ENCODE measurements around the gene ASCL2. TPM values are rescaled to one million over a fixed set of nuclear protein-coding genes. Genes with fewer than 3 reads are reported as not detected.
"Not testable (repeated sequence)": the region's sequence is repeated elsewhere in the genome, so short reads cannot be mapped to it uniquely, and the experiment has no call there.

Gene ASCL2
- total RNA-seq, 1 donor from 2014 or later: not detected

GRCh38 chr11:2247496-2247895 lies 22.9 kb downstream of the ASCL2 start:
- Histone ChIP-seq H3F3A (ENCODE audit: low read depth) (peaks cover 3% of the 10 kb centered on the region), H2AFZ (replicated peaks) (no peak overlapping the region), H3K79me2 (ENCODE audit: low read depth) (no peaks in the 10 kb centered on the region), H4K20me1 (ENCODE audit: low read depth) (no peaks in the 10 kb centered on the region), H3K4me3 (no peak overlapping the region), H3K27ac (no peak overlapping the region), H3K36me3 (no peaks in the 10 kb centered on the region), H3K27me3 (peaks cover 39% of the 10 kb centered on the region), H3K9me3 (ENCODE audit: low read depth) (no peaks in the 10 kb centered on the region), H3K4me1 (peaks cover 6% of the 10 kb centered on the region), H3K9ac (no peak overlapping the region), H3K4me2 (no peak overlapping the region)
- no peak for DNase-seq (ENCODE audit: low spot score)
- Mint-ChIP-seq H3K9me3 (peaks cover 17% of the 10 kb centered on the region), H3K27me3 (ENCODE audit: insufficient read depth, low read depth) (peaks cover 6% of the 10 kb centered on the region), H3K4me3 (no peak overlapping the region), H3K4me1 (peaks cover 15% of the 10 kb centered on the region), H3K27ac (no peak overlapping the region), H3K36me3 (no peaks in the 10 kb centered on the region)
- TF ChIP-seq EZH2phosphoT487 (IDR thresholded peaks at IDR 0.05): no peak
- no peak for TF ChIP-seq EZH2 (IDR thresholded peaks at IDR 0.05)
- TF ChIP-seq CTCF (IDR thresholded peaks at IDR 0.05): no peak

GRCh38 chr11:2240834-2241233 lies 29.6 kb downstream of the ASCL2 start:
- H3K4me3 Mint-ChIP-seq: no peak overlapping the region
- peaks cover 1% of the 10 kb centered on the region for H3K4me1 ChIP-seq
- no peaks in the 10 kb centered on the region for H3K79me2 ChIP-seq (ENCODE audit: low read depth)
- H3K36me3 ChIP-seq: no peaks in the 10 kb centered on the region
- peaks cover 8% of the 10 kb centered on the region for H3K9me3 Mint-ChIP-seq
- no peaks in the 10 kb centered on the region for H3K36me3 Mint-ChIP-seq
- H3K27ac Mint-ChIP-seq: no peak overlapping the region
- H2AFZ ChIP-seq (replicated peaks): no peak overlapping the region
- no peak overlapping the region for H3K4me2 ChIP-seq
- no peaks in the 10 kb centered on the region for H4K20me1 ChIP-seq (ENCODE audit: low read depth)
- no peaks in the 10 kb centered on the region for H3K27me3 Mint-ChIP-seq (ENCODE audit: insufficient read depth, low read depth)
- TF ChIP-seq EZH2 (IDR thresholded peaks at IDR 0.05) (no peak), CTCF (IDR thresholded peaks at IDR 0.05) (no peak), EZH2phosphoT487 (IDR thresholded peaks at IDR 0.05) (no peak)
- H3K27me3 ChIP-seq: peaks cover 51% of the 10 kb centered on the region
- H3K9me3 ChIP-seq (ENCODE audit: low read depth): no peaks in the 10 kb centered on the region
- peaks cover 4% of the 10 kb centered on the region for H3K4me1 Mint-ChIP-seq
- DNase-seq (ENCODE audit: low spot score): no peak
- H3K4me3 ChIP-seq: no peak overlapping the region
- H3K27ac ChIP-seq: no peak overlapping the region
- peaks cover 3% of the 10 kb centered on the region for H3F3A ChIP-seq (ENCODE audit: low read depth)
- no peak overlapping the region for H3K9ac ChIP-seq

- H3F3A ChIP-seq (ENCODE audit: low read depth): no peaks in the 10 kb centered on the region
- no peak overlapping the region for H3K27ac ChIP-seq
- no peaks in the 10 kb centered on the region for H3K79me2 ChIP-seq (ENCODE audit: low read depth)
- peaks cover 28% of the 10 kb centered on the region for H3K27me3 ChIP-seq
- Mint-ChIP-seq H3K27me3 (ENCODE audit: insufficient read depth, low read depth) (peaks cover 4% of the 10 kb centered on the region), H3K36me3 (no peaks in the 10 kb centered on the region), H3K4me1 (peaks cover 16% of the 10 kb centered on the region), H3K4me3 (peak overlapping the region; percentile 4), H3K9me3 (peaks cover 7% of the 10 kb centered on the region), H3K27ac (no peak overlapping the region)
- no peaks in the 10 kb centered on the region for H4K20me1 ChIP-seq (ENCODE audit: low read depth)
- no peak overlapping the region for H3K4me3 ChIP-seq
- no peak for TF ChIP-seq CTCF (IDR thresholded peaks at IDR 0.05)
- TF ChIP-seq EZH2phosphoT487 (IDR thresholded peaks at IDR 0.05): no peak
- no peak for TF ChIP-seq EZH2 (IDR thresholded peaks at IDR 0.05)
- no peaks in the 10 kb centered on the region for H3K36me3 ChIP-seq
- H3K9me3 ChIP-seq (ENCODE audit: low read depth): no peaks in the 10 kb centered on the region
- H3K9ac ChIP-seq: no peak overlapping the region
- peaks cover 20% of the 10 kb centered on the region for H3K4me1 ChIP-seq
- no peak overlapping the region for H2AFZ ChIP-seq (replicated peaks)
- no peak overlapping the region for H3K4me2 ChIP-seq
- no peak for DNase-seq (ENCODE audit: low spot score)
Observed at GRCh38 chr11:2237457-2238238, 32.7 kb downstream of the ASCL2 start.

GRCh38 chr11:2236381-2237134 lies 33.8 kb downstream of the ASCL2 start:
- not testable (repeated sequence) for H3K9ac ChIP-seq; H3K4me2 ChIP-seq; H2AFZ ChIP-seq (replicated peaks); H3K27ac ChIP-seq; DNase-seq (ENCODE audit: low spot score); H3K36me3 Mint-ChIP-seq; H3K79me2 ChIP-seq (ENCODE audit: low read depth); H3F3A ChIP-seq (ENCODE audit: low read depth); H4K20me1 ChIP-seq (ENCODE audit: low read depth); H3K9me3 ChIP-seq (ENCODE audit: low read depth); H3K36me3 ChIP-seq; H3K4me3 Mint-ChIP-seq; H3K27ac Mint-ChIP-seq; H3K27me3 Mint-ChIP-seq (ENCODE audit: insufficient read depth, low read depth); H3K4me3 ChIP-seq
- H3K9me3 Mint-ChIP-seq: peaks cover 13% of the 10 kb centered on the region
- Histone ChIP-seq H3K27me3 (peaks cover 28% of the 10 kb centered on the region), H3K4me1 (peaks cover 20% of the 10 kb centered on the region)
- peaks cover 16% of the 10 kb centered on the region for H3K4me1 Mint-ChIP-seq
